Breast epithelium (tissue), 3 donors: Measurements from ENCODE around the gene PCSK5.

Experiments used
- CTCF ChIP-seq, 3 donors: fragments of 450-650 bp; IDR thresholded peaks; one replicate each; pipeline ENCODE4 v1.5.1; 2016 to 2017; ENCODE audit warnings: antibody characterized with exemption in 3 of 3, mild to moderate bottlenecking in 3 of 3, moderate library complexity in 3 of 3
- POLR2A ChIP-seq: fragments of 450-650 bp; IDR thresholded peaks from one replicate; pipeline ENCODE4 v1.6.1; 2016; ENCODE audit warnings: antibody characterized with exemption, mild to moderate bottlenecking, moderate library complexity

DNA sequence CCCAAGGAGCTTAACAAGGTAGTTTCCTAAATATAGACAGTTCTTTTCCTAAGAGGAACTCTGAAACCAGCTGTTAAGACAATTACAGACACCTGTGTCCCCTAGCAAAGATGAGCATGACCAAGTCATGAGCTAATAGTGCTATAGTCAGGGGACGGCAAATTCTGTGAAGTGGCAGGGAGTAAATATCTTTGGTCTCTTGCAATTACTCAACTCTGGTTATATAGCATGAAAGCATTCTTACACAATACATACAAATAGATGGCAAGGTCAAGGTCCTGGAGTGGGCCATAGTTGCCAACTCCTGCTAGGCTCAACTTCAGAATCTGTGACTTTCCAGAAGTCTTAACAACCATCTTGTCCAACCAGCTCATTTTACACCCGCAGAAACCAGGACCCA, 400.1 kb downstream of the PCSK5 start:
- no peak for TF ChIP-seq CTCF (IDR thresholded peaks at IDR 0.05)
- no peak for TF ChIP-seq POLR2A
